Adipose tissue (tissue), 3 donors: ENCODE measurements around the gene PMIS2. TPM values are rescaled to one million over a fixed set of nuclear protein-coding genes. Genes with fewer than 3 reads are reported as not detected.

Experiments used
- H3K27ac ChIP-seq: one replicate; pipeline ENCODE4 v1.5.1; 2013; ENCODE audit warnings: low read depth, low read length
- WGBS, 3 donors: extraction: QIAGEN DNeasy Blood & Tissue Kit; methylation state at CpG; one replicate each; pipeline ENCODE4 v1.1.7; 2013; 5-methylcytosine and 5-hydroxymethylcytosine counted together
- polyA plus RNA-seq, 3 donors: library from polyadenylated mRNA; stranded (reverse); fragments of 200-250 nt; gene quantifications; one replicate each; pipeline ENCODE4 v1.2.3, GENCODE V29; 2013
- donor health status: healthy with polysubstance abuse.
- donor health status: Bipolar disorder and iron deficiency.
- donor health status: healthy.

The PMIS2 gene
- polyA plus RNA-seq, 3 donors, result not detected

- WGBS, 3 donors, result 74 to 78% (median 74%) methylated on average over 5 of the region's 5 CpGs
Observed at GRCh38 chr19:35554076-35554475, 31.9 kb upstream of the PMIS2 start.

GRCh38 chr19:35555301-35556005 is 30.5 kb upstream of the PMIS2 start:
- WGBS, 3 donors, result 69 to 76% (median 73%) methylated on average over 28 to 30 of the region's 30 CpGs
- H3K27ac ChIP-seq, result no peak overlapping the region

More at GRCh38 chr19:35554076-35554475, 31.9 kb upstream of the PMIS2 start:
- H3K27ac ChIP-seq, result no peak overlapping the region

GRCh38 chr19:35556025-35556590 is 29.9 kb upstream of the PMIS2 start:
- 84 to 90% (median 85%) methylated on average over 9 of the region's 9 CpGs for WGBS, 3 donors
- H3K27ac ChIP-seq, result no peak overlapping the region

- whole genome bisulfite sequencing, 3 donors, result 80 to 85% (median 84%) methylated on average over 16 of the region's 16 CpGs
- H3K27ac ChIP-seq, result no peak overlapping the region
Observed at GRCh38 chr19:35556846-35557538, 29.0 kb upstream of the PMIS2 start.

GRCh38 chr19:35557539-35558399 is 28.2 kb upstream of the PMIS2 start:
- no peak overlapping the region for H3K27ac ChIP-seq
- WGBS, 3 donors, result 4 to 7% (median 5%) methylated on average over 55 to 60 of the region's 60 CpGs

GRCh38 chr19:35558400-35559280 is 27.3 kb upstream of the PMIS2 start:
- 18 to 37% (median 29%) methylated on average over 53 of the region's 53 CpGs for WGBS, 3 donors
- no peak overlapping the region for H3K27ac ChIP-seq

GRCh38 chr19:35559281-35559659 is 26.7 kb upstream of the PMIS2 start:
- WGBS, 3 donors, result 38 to 70% (median 61%) methylated on average over 11 of the region's 11 CpGs
- H3K27ac ChIP-seq, result no peak overlapping the region

- H3K27ac ChIP-seq, result no peak overlapping the region
- WGBS, 3 donors, result 88 to 91% (median 91%) methylated on average over 23 of the region's 23 CpGs
Observed at GRCh38 chr19:35559781-35560180, 26.2 kb upstream of the PMIS2 start.

- no peak overlapping the region for H3K27ac ChIP-seq
- WGBS, 3 donors, result 86 to 90% (median 89%) methylated on average over 18 of the region's 18 CpGs
Observed at GRCh38 chr19:35560271-35560670, 25.7 kb upstream of the PMIS2 start.

- H3K27ac ChIP-seq, result no peak overlapping the region
- WGBS, 3 donors, result 19 to 62% (median 58%) methylated on average over 4 to 6 of the region's 6 CpGs
Observed at GRCh38 chr19:35560677-35561076, 25.3 kb upstream of the PMIS2 start.

GRCh38 chr19:35561436-35561835 is 24.5 kb upstream of the PMIS2 start:
- 79 to 87% (median 83%) methylated on average over 6 of the region's 6 CpGs for WGBS, 3 donors
- H3K27ac ChIP-seq, result no peak overlapping the region

- 51 to 76% (median 61%) methylated on average over 13 to 17 of the region's 17 CpGs for WGBS, 3 donors
- H3K27ac ChIP-seq, result no peak overlapping the region
Observed at GRCh38 chr19:35562336-35562735, 23.6 kb upstream of the PMIS2 start.

- WGBS, 3 donors, result 56 to 74% (median 59%) methylated on average over 2 of the region's 2 CpGs
Observed at GRCh38 chr19:35562776-35563175, 23.2 kb upstream of the PMIS2 start.

GRCh38 chr19:35563207-35563829 is 22.7 kb upstream of the PMIS2 start, which contains the start of gene ATP4A:
TSS of gene ATP4A (minus strand) at chr19:35563658. CDS start at chr19:35563629, 29 bp downstream.
- WGBS, 3 donors, result 65 to 75% (median 70%) methylated on average over 11 to 15 of the region's 15 CpGs
- no peak within 1 kb of the TSS for H3K27ac ChIP-seq

More at GRCh38 chr19:35562776-35563175, 23.2 kb upstream of the PMIS2 start:
- no peak overlapping the region for H3K27ac ChIP-seq

- WGBS, 3 donors, result 48 to 80% (median 72%) methylated on average over 12 of the region's 12 CpGs
- H3K27ac ChIP-seq, result no peak overlapping the region
Observed at GRCh38 chr19:35565016-35565856, 20.7 kb upstream of the PMIS2 start.

- no peak overlapping the region for H3K27ac ChIP-seq
- WGBS, 3 donors, result 81 to 87% (median 82%) methylated on average over 7 of the region's 7 CpGs
Observed at GRCh38 chr19:35566738-35567137, 19.2 kb upstream of the PMIS2 start.
